DOHH2 (cell line): ENCODE results near the gene LAPTM5.

Experiments
- H3F3A ChIP-seq: fragments of 200-600 bp; sonication (generic), shearing (Covaris generic); 2 replicates; pipeline ENCODE4 v1.6.0; 2016; ENCODE audit warnings: antibody characterized with exemption, mild to moderate bottlenecking; ENCODE audit not compliant: control insufficient read depth, insufficient read depth
- H3K27ac ChIP-seq: fragments of 200-600 bp; sonication (generic); 2 replicates; pipeline ENCODE4 v1.5.1; 2014; ENCODE audit warnings: low read depth, mild to moderate bottlenecking, low read length, moderate library complexity
- H3K27me3 ChIP-seq: fragments of 200-600 bp; sonication (generic); 2 replicates; pipeline ENCODE4 v1.6.1; 2014; ENCODE audit warnings: mild to moderate bottlenecking, low read length, mixed read lengths; ENCODE audit not compliant: control insufficient read depth
- H3K36me3 ChIP-seq: fragments of 200-600 bp; sonication (generic); 2 replicates; pipeline ENCODE4 v1.6.1; 2014; ENCODE audit warnings: mild to moderate bottlenecking, low read length, moderate library complexity, mixed read lengths; ENCODE audit not compliant: control insufficient read depth
- H3K4me1 ChIP-seq: fragments of 200-600 bp; sonication (generic); 2 replicates; pipeline ENCODE4 v1.6.1; 2014; ENCODE audit warnings: mild to moderate bottlenecking, low read length, mixed read lengths; ENCODE audit not compliant: control insufficient read depth
- H3K4me2 ChIP-seq: fragments of 200-600 bp; sonication (generic); 2 replicates; pipeline ENCODE4 v1.6.0; 2014; ENCODE audit warnings: mild to moderate bottlenecking, low read length, moderate library complexity
- H3K4me3 ChIP-seq: fragments of 200-600 bp; sonication (generic); 2 replicates; pipeline ENCODE4 v1.5.1; 2014; ENCODE audit warnings: mild to moderate bottlenecking, low read length, mixed read lengths
- H3K79me2 ChIP-seq: fragments of 200-600 bp; sonication (generic); 2 replicates; pipeline ENCODE4 v1.6.1; 2014; ENCODE audit warnings: mild to moderate bottlenecking, low read length, mixed read lengths; ENCODE audit not compliant: control insufficient read depth
- H3K9me2 ChIP-seq: fragments of 200-600 bp; sonication (generic); replicated peaks from 2 replicates; pipeline ENCODE4 v1.6.1; 2014; ENCODE audit warnings: mild to moderate bottlenecking, low read length, mixed read lengths; ENCODE audit not compliant: control insufficient read depth
- H3K9me3 ChIP-seq: fragments of 200-600 bp; sonication (generic); 2 replicates; pipeline ENCODE4 v1.6.1; 2014; ENCODE audit warnings: antibody characterized with exemption, low read length, mixed read lengths; ENCODE audit not compliant: control insufficient read depth, insufficient read depth
- H4K20me1 ChIP-seq: fragments of 200-600 bp; sonication (generic); 2 replicates; pipeline ENCODE4 v1.6.0; 2014; ENCODE audit warnings: low read depth, mild to moderate bottlenecking, antibody characterized with exemption, low read length, moderate library complexity; ENCODE audit not compliant: control insufficient read depth, insufficient read depth
- EZH2phosphoT487 ChIP-seq: fragments of 200-600 bp; sonication (generic); IDR thresholded peaks from 2 replicates; pipeline ENCODE4 v1.6.1; 2017; ENCODE audit warnings: borderline replicate concordance, mild to moderate bottlenecking, antibody characterized with exemption, low read length, moderate library complexity, mixed read lengths
- TF ChIP-seq, protein P1 (sequence below): fragments of 200-600 bp; sonication (generic); IDR thresholded peaks from one replicate; pipeline ENCODE4 v1.5.1; 2014; ENCODE audit warnings: antibody characterized with exemption, mild to moderate bottlenecking, low read depth, low read length; ENCODE audit not compliant: poor library complexity, severe bottlenecking

Gene LAPTM5

DNA sequence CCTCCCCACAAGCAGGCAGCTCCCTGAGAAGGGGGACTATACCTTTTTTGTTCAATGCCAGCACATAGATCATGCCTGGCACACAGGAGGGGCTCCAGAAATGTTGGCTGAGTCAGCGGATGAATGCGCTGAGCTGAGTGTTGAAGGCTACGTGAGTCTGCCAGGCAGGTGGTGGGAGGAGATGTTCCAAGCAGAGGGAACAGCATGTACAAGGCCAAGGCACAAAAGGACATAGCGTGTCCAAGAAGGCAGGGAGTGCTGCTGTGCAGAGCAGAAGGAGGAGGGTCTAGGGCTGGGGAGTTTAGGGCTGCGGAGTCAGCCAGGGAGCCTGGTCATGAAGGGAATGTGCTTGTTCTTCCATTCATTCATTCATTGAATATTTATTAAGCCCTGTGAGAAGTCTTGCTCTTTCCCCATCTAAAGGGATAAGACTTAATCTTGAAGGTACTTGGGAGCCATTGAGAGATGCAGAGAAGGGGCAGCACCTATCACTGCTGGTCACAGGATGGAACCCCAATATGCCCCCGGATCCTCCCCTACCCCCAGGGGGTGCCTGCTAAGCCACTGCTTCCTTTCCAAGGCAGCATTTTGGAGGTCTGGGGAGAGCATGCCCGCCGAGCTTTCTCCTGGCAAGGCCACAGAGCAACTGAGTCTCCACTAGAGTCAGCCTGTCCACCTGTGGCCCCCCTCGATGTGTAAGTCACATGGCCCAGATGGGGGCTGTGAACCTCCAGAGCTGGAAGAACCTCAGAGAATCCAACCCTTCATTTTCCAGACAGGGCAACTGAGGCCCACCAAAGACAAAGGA lies 31.2 kb upstream of the LAPTM5 start:
- no peaks in the 10 kb centered on the region for H3F3A ChIP-seq
- peaks cover 10% of the 10 kb centered on the region for H3K4me1 ChIP-seq
- TF ChIP-seq, protein P1, sequence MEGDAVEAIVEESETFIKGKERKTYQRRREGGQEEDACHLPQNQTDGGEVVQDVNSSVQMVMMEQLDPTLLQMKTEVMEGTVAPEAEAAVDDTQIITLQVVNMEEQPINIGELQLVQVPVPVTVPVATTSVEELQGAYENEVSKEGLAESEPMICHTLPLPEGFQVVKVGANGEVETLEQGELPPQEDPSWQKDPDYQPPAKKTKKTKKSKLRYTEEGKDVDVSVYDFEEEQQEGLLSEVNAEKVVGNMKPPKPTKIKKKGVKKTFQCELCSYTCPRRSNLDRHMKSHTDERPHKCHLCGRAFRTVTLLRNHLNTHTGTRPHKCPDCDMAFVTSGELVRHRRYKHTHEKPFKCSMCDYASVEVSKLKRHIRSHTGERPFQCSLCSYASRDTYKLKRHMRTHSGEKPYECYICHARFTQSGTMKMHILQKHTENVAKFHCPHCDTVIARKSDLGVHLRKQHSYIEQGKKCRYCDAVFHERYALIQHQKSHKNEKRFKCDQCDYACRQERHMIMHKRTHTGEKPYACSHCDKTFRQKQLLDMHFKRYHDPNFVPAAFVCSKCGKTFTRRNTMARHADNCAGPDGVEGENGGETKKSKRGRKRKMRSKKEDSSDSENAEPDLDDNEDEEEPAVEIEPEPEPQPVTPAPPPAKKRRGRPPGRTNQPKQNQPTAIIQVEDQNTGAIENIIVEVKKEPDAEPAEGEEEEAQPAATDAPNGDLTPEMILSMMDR, result no peak
- TF ChIP-seq EZH2phosphoT487, result no peak
- no peaks in the 10 kb centered on the region for H4K20me1 ChIP-seq
- no peak overlapping the region for H3K4me2 ChIP-seq
- H3K4me3 ChIP-seq, result no peak overlapping the region
- H3K79me2 ChIP-seq, result no peaks in the 10 kb centered on the region
- H3K27me3 ChIP-seq, result peaks cover 38% of the 10 kb centered on the region
- H3K9me2 ChIP-seq, result no peaks in the 10 kb centered on the region
- H3K9me3 ChIP-seq, result no peaks in the 10 kb centered on the region
- H3K27ac ChIP-seq, result no peak overlapping the region
- no peaks in the 10 kb centered on the region for H3K36me3 ChIP-seq

DNA sequence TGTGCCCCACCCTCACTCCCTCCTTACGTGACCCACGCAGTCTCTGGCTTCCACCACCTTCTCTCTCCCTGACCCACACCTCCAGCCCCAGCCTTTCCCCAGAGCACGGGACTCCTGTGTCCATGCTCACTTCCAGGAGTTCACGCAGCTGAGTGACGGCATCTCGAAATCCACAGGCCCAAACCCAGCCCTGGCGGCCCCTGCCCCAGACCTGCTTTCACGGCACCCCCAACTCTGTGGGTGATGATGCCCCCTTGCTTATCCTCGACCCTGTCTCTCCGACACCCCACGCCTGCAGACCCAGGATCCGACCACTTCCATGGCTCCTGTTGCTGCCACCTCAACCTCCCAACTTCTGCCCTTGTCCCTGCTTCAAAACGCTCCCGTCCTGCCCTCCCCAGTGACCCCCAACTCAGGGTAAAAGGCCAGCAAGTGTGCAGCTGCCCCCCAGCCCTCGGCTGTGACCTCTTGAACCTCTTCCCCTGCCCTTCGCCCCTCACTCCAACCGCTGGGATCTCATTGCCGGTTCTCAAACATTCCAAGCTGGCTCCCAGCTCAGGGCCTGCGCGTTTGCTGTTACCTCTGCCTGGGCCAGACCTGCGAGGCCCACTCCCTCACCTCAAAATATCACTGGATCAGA lies 30.4 kb upstream of the LAPTM5 start:
- Histone ChIP-seq H3F3A (no peaks in the 10 kb centered on the region), H3K27ac (no peak overlapping the region), H4K20me1 (no peaks in the 10 kb centered on the region), H3K9me3 (no peaks in the 10 kb centered on the region), H3K4me3 (no peak overlapping the region), H3K4me1 (peaks cover 18% of the 10 kb centered on the region), H3K79me2 (no peaks in the 10 kb centered on the region), H3K4me2 (no peak overlapping the region), H3K27me3 (peaks cover 38% of the 10 kb centered on the region), H3K36me3 (no peaks in the 10 kb centered on the region), H3K9me2 (no peaks in the 10 kb centered on the region)
- no peak for TF ChIP-seq EZH2phosphoT487
- TF ChIP-seq, protein P1, result no peak

DNA sequence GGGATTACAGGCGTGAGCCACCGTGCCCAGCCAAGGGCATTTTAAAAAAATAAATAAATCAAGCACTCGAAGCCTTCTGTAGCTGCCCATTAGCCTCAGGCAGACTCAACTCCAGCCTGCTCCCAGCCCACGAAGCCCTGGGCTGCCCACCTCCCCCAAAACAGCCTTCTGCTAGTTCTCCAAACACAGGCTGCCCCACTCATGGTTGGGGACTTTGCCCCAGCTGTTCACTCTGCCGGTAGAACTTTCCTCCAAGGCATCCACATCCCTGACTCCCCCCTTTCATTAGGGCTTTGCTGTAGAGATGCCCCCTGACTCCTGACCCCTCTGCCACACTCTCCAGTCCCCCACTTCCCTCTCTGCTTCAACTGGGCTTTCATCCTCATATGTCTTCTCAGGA lies 29.7 kb upstream of the LAPTM5 start:
- TF ChIP-seq EZH2phosphoT487, result no peak
- TF ChIP-seq, protein P1, result no peak
- H3K36me3 ChIP-seq, result no peaks in the 10 kb centered on the region
- H3K4me2 ChIP-seq, result no peak overlapping the region
- no peaks in the 10 kb centered on the region for H3F3A ChIP-seq
- H4K20me1 ChIP-seq, result no peaks in the 10 kb centered on the region
- no peaks in the 10 kb centered on the region for H3K9me2 ChIP-seq
- no peak overlapping the region for H3K27ac ChIP-seq
- peaks cover 38% of the 10 kb centered on the region for H3K27me3 ChIP-seq
- H3K79me2 ChIP-seq, result no peaks in the 10 kb centered on the region
- H3K4me3 ChIP-seq, result no peak overlapping the region
- H3K4me1 ChIP-seq, result peaks cover 25% of the 10 kb centered on the region
- H3K9me3 ChIP-seq, result no peaks in the 10 kb centered on the region
